Body of pancreas (tissue), 4 donors: ENCODE data around the gene MAZ. TPM values are rescaled to one million over a fixed set of nuclear protein-coding genes. Genes with fewer than 3 reads are reported as not detected.

ENCODE experiments used
- ATAC-seq: fragments of 150-250 bp; one replicate; pipeline ENCODE4 v1.9.1; 2016
- DNase-seq, 4 donors: peaks; one replicate each; pipeline ENCODE4 v3.0.0-alpha.2; 2019
- H3K27ac ChIP-seq, 4 donors: fragments of 200-600 bp; sonication (generic); 1 replicate in 3 of 4; 2 replicates in 1 of 4; pipeline versions ENCODE4 v1.5.1 to v1.6.1; 2016 to 2019; ENCODE audit warnings: mild to moderate bottlenecking in 1 of 4, mixed read lengths in 1 of 4, moderate library complexity in 1 of 4
- H3K27me3 ChIP-seq, 2 donors: fragments of 200-600 bp; sonication (generic); one replicate each; pipeline ENCODE4 v1.6.0; 2016; ENCODE audit warnings: mild to moderate bottlenecking in 1 of 2
- H3K36me3 ChIP-seq, 2 donors: fragments of 200-600 bp; sonication (generic); replicated peaks in 1 of 2; 2 replicates each; pipeline ENCODE4 v1.5.1; 2016; ENCODE audit warnings: low read depth in 2 of 2; ENCODE audit not compliant: insufficient read depth in 1 of 2
- H3K4me1 ChIP-seq: fragments of 200-600 bp; sonication (generic); one replicate; pipeline ENCODE4 v1.6.0; 2016
- H3K4me3 ChIP-seq, 2 donors: fragments of 200-600 bp; sonication (generic); 1 replicate in 1 of 2; 2 replicates in 1 of 2; pipeline ENCODE4 v1.5.1; 2016 to 2019
- H3K9me3 ChIP-seq, 3 donors: fragments of 200-600 bp; sonication (generic); 1 replicate in 2 of 3; 2 replicates in 1 of 3; pipeline ENCODE4 v1.5.1; 2016
- POLR2A ChIP-seq, 3 donors: fragments of 450-650 bp; IDR thresholded peaks; one replicate each; pipeline ENCODE4 v1.6.1; 2016; ENCODE audit warnings: antibody characterized with exemption in 3 of 3, mild to moderate bottlenecking in 2 of 3
- WGBS, 2 donors: methylation state at CpG; one replicate each; pipeline ENCODE4 v1.1.5; 2017; 5-methylcytosine and 5-hydroxymethylcytosine counted together
- intact Hi-C: fragments of 100-400 bp; cut with DNase I; formaldehyde crosslinking; loops from one replicate; pipeline ENCODE4 v1.15.1; 2023
- total RNA-seq, 2 donors: library from RNA; depleted of rRNA; stranded (reverse); fragments of >200 nt; gene quantifications; one replicate each; pipeline ENCODE4 v1.1.0, GENCODE V29; 2016
- TF ChIP-seq, protein P1 (sequence below), 7 experiments: fragments of 450-650 bp in 4 of 7; fragments of 200-600 bp in 3 of 7; sonication (generic) in 3 of 7; IDR thresholded peaks; one replicate each; pipeline ENCODE4 v1.5.1; 2016 to 2019; ENCODE audit warnings: antibody characterized with exemption in 7 of 7

The MAZ gene
- total RNA-seq, 2 donors from 2014 or later, result 57.9 to 125 TPM

DNA sequence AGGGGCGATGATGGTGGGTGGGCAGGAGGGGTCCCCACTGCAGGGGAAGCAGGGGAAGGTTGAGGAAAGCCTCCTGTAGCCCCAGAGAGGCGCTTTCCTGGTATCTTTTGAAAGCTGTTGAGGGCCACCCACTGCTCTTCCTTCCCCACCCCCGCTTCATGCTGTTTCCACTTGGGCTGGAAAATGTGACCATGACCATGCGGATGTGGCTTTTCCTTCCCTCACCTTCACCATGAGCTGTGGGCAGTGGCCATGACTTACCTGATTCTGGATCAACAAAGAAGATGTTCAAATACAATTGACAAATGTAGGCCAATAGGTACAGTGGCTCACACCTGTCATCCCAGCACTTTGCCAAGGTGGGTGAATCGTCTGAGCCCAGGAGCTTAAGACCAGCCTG lies 27.8 kb downstream of the MAZ start:
- Histone ChIP-seq H3K27ac (no peak overlapping the region), H3K4me3 (no peak overlapping the region), H3K36me3 (peaks cover 13 to 33% of the 10 kb centered on the region in 2 donors), H3K9me3 (no peaks in the 10 kb centered on the region), H3K4me1 (peaks cover 29% of the 10 kb centered on the region), H3K27me3 (no peaks in the 10 kb centered on the region)
- ATAC-seq (no peak), DNase-seq (no peak)
- intact Hi-C loops, result no loop called here
- 95 to 97% methylated on average over 5 of the region's 5 CpGs for WGBS, 2 donors
- TF ChIP-seq, protein P1, sequence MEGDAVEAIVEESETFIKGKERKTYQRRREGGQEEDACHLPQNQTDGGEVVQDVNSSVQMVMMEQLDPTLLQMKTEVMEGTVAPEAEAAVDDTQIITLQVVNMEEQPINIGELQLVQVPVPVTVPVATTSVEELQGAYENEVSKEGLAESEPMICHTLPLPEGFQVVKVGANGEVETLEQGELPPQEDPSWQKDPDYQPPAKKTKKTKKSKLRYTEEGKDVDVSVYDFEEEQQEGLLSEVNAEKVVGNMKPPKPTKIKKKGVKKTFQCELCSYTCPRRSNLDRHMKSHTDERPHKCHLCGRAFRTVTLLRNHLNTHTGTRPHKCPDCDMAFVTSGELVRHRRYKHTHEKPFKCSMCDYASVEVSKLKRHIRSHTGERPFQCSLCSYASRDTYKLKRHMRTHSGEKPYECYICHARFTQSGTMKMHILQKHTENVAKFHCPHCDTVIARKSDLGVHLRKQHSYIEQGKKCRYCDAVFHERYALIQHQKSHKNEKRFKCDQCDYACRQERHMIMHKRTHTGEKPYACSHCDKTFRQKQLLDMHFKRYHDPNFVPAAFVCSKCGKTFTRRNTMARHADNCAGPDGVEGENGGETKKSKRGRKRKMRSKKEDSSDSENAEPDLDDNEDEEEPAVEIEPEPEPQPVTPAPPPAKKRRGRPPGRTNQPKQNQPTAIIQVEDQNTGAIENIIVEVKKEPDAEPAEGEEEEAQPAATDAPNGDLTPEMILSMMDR (IDR thresholded peaks at IDR 0.05), result no peak
- no peak for TF ChIP-seq POLR2A (IDR thresholded peaks at IDR 0.05)

DNA sequence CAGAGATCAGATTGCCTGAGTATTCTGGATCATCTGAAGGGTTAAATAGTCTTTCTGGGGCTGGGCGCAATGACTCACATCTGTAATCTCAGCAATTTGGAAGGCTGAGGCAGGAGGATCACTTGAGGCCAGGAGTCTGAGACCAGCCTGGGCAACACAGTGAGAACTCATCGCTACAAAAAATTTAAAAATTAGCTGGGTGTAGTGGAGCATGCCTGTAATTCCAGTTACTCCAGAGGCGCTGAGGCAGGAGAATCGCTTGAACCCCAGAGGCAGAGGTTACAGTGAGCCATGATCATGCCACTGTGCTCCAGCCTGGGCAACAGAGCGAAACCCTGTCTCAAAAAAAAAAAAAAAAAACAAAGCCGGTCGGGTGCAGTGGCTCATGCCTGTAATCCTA lies 29.6 kb downstream of the MAZ start:
- TF ChIP-seq, protein P1 (IDR thresholded peaks at IDR 0.05), result no peak
- TF ChIP-seq POLR2A (IDR thresholded peaks at IDR 0.05), result no peak
- WGBS, 2 donors, result 92 to 94% methylated on average over 7 of the region's 7 CpGs
- no peak for DNase-seq
- H3K27me3 ChIP-seq, result no peaks in the 10 kb centered on the region
- H3K36me3 ChIP-seq, result peaks cover 13 to 41% of the 10 kb centered on the region in 2 donors
- peaks cover 11% of the 10 kb centered on the region for H3K4me1 ChIP-seq
- H3K9me3 ChIP-seq, result no peaks in the 10 kb centered on the region
- intact Hi-C loops, result no loop called here
- H3K4me3 ChIP-seq, result no peak overlapping the region
- H3K27ac ChIP-seq, result no peak overlapping the region
- ATAC-seq, result no peak

DNA sequence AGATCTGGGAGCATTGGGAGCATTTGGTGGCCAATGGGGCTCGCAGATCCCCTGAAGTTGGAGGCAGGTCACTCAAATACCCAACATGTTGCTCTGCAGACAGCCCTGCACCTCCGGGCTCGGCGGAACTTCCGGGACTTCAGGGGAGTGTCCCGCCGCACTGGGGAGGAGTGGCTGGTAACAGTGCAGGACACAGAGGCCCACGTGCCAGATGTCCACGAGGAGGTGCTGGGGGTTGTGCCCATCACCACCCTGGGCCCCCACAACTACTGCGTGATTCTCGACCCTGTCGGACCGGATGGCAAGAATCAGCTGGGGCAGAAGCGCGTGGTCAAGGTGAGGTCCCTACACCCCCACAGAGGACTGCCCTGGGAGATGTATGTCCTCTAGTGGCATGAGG lies 30.3 kb downstream of the MAZ start:
- Histone ChIP-seq H3K36me3 (peaks cover 14 to 45% of the 10 kb centered on the region in 2 donors), H3K9me3 (no peaks in the 10 kb centered on the region), H3K4me1 (peaks cover 4% of the 10 kb centered on the region), H3K27ac (no peak overlapping the region), H3K27me3 (no peaks in the 10 kb centered on the region), H3K4me3 (no peak overlapping the region)
- 85 to 87% methylated on average over 4 to 14 of the region's 15 CpGs for WGBS, 2 donors
- TF ChIP-seq, protein P1 (IDR thresholded peaks at IDR 0.05), result no peak
- TF ChIP-seq POLR2A (IDR thresholded peaks at IDR 0.05), result no peak
- intact Hi-C loops, result no loop called here
- DNase-seq (no peak), ATAC-seq (no peak)

DNA sequence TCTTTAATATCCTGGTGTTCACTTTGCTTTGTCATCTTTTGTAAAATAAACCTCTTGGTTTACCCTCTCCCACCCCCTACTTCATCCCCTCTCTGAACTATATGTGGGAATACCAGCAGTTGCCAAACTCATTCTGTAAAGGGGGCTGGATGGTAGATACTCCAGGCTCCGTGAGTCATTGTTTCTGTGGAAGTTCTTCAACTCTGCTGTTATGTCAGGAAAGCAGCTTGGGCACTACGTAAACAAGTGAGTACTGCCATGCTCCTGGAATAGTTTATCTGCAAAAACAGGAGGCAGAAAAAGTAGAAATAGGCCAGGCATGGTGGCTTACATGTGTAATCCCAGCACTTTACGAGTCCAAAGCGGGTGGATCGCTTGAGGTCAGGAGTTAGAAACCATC lies 31.5 kb downstream of the MAZ start:
- 96 to 98% methylated on average over 5 of the region's 5 CpGs for WGBS, 2 donors
- TF ChIP-seq, protein P1 (IDR thresholded peaks at IDR 0.05), result no peak
- TF ChIP-seq POLR2A (IDR thresholded peaks at IDR 0.05), result no peak
- peaks cover 24 to 51% of the 10 kb centered on the region in 2 donors for H3K36me3 ChIP-seq

DNA sequence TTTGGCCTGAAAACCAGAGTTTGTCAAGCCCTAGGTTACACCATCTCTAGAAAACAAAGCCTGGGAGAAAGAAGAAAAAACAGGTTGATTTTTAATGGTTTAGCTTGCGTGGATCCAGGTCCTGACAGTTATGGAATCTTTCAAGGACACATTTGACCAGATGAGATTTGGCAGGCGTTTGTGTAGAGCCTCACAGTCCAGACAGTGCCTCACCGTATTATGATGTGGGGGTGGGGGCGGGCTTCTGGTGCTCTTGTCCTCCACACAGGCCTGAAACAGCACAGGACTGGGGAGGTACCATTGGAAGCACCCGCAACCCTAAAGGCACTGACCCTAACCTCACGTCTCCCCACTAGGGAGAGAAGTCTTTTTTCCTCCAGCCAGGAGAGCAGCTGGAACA lies 33.5 kb downstream of the MAZ start:
- ATAC-seq (no peak), DNase-seq (no peak)
- H3K9me3 ChIP-seq, result no peaks in the 10 kb centered on the region
- no peak overlapping the region for H3K4me3 ChIP-seq
- TF ChIP-seq POLR2A (IDR thresholded peaks at IDR 0.05), result no peak
- TF ChIP-seq, protein P1 (IDR thresholded peaks at IDR 0.05), result no peak
- H3K36me3 ChIP-seq, result peaks cover 23 to 49% of the 10 kb centered on the region in 2 donors
- 78 to 91% methylated on average over 3 to 6 of the region's 6 CpGs for WGBS, 2 donors
- no peaks in the 10 kb centered on the region for H3K27me3 ChIP-seq
- intact Hi-C loops, result no loop called here
- H3K27ac ChIP-seq, result no peak overlapping the region
- H3K4me1 ChIP-seq, result no peaks in the 10 kb centered on the region

More for the DNA sequence above, 31.5 kb downstream of the MAZ start:
- ATAC-seq (no peak), DNase-seq (no peak)
- Histone ChIP-seq H3K4me3 (no peak overlapping the region), H3K4me1 (no peaks in the 10 kb centered on the region), H3K27ac (no peak overlapping the region), H3K27me3 (no peaks in the 10 kb centered on the region), H3K9me3 (no peaks in the 10 kb centered on the region)
- intact Hi-C loops, result no loop called here
